Ovary (tissue), 9 donors: ENCODE measurements around the gene INTS6. TPM values are rescaled to one million over a fixed set of nuclear protein-coding genes. Genes with fewer than 3 reads are reported as not detected.

Experiments
- DNase-seq, 5 donors: peaks; one replicate each; pipeline ENCODE4 v3.0.0-alpha.2; 2019 to 2020
- H3K27ac ChIP-seq, 2 donors: fragments of 200-600 bp; one replicate each; pipeline versions ENCODE4 v1.5.1 to v1.8.0; 2019 to 2022
- H3K27me3 ChIP-seq: fragments of 200-600 bp; one replicate; pipeline ENCODE4 v1.8.0; 2022
- H3K36me3 ChIP-seq: fragments of 200-600 bp; sonication (generic); one replicate; pipeline ENCODE4 v1.5.1; 2019
- H3K4me1 ChIP-seq: one replicate; pipeline ENCODE4 v1.8.1; 2013; ENCODE audit warnings: mild to moderate bottlenecking, moderate library complexity; ENCODE audit not compliant: insufficient read depth
- H3K4me3 ChIP-seq: fragments of 200-600 bp; sonication (generic); one replicate; pipeline ENCODE4 v1.5.1; 2017
- H3K9me3 ChIP-seq, 2 donors: fragments of 200-600 bp in 1 of 2; sonication (generic) in 1 of 2; one replicate each; pipeline versions ENCODE4 v1.5.1 to v1.8.1; 2013 to 2019; ENCODE audit warnings: mild to moderate bottlenecking in 1 of 2, moderate library complexity in 1 of 2
- CTCF ChIP-seq, 3 donors: fragments of 450-650 bp in 2 of 3; fragments of 200-600 bp in 1 of 3; IDR thresholded peaks; one replicate each; pipeline versions ENCODE4 v1.5.1 to v1.8.0; 2016 to 2022; ENCODE audit warnings: antibody characterized with exemption in 3 of 3, mild to moderate bottlenecking in 1 of 3
- EP300 ChIP-seq: sonication (generic); formaldehyde crosslinking; IDR thresholded peaks from one replicate; pipeline ENCODE4 v1.6.1; 2017; ENCODE audit warnings: antibody characterized with exemption
- POLR2A ChIP-seq: fragments of 450-650 bp; IDR thresholded peaks from one replicate; pipeline ENCODE4 v1.6.1; 2017; ENCODE audit warnings: antibody characterized with exemption, mild to moderate bottlenecking, moderate library complexity
- WGBS, 3 donors: extraction: QIAGEN DNeasy Blood & Tissue Kit in 1 of 3; methylation state at CpG; one replicate each; pipeline versions ENCODE4 v1.1.5 to v1.1.7; 2013 to 2017; 5-methylcytosine and 5-hydroxymethylcytosine counted together
- intact Hi-C, 4 donors: fragments of 100-400 bp; cut with DNase I; formaldehyde crosslinking; loops; one replicate each; pipeline versions ENCODE4 v1.11.0 to v1.15.1; 2022 to 2023
- polyA plus RNA-seq, 2 donors: library from polyadenylated mRNA; stranded (reverse); fragments of 200-250 nt in 1 of 2; fragments of 350-450 nt in 1 of 2; fragmentation: Illumina TruSeq in 1 of 2; extraction: RNeasy Lipid Tissue Mini Kit (QIAGEN cat#74804) in 1 of 2; gene quantifications; one replicate each; pipeline ENCODE4 v1.2.3, GENCODE V29; 2013 to 2014
- total RNA-seq, 7 donors: library from RNA; depleted of rRNA in 2 of 7; stranded (reverse); fragments of >200 nt in 2 of 7; fragmentation: NEBNext Ultra II Directional in 3 of 7; extraction: Animal tissue kit (Norgen Biotek cat#: 25700) in 3 of 7; gene quantifications; one replicate each; pipeline versions ENCODE4 v1.1.0 to v1.2.4, GENCODE V29; 2016 to 2023
- donor health status: DM: no; HTN: no; CAD: no; lungs with moderate emphysema.
- donor health status: DM: no; HTN: no; CAD: no.
- donor health status: Bipolar disorder and iron deficiency.
- donor health status: DM: yes; HTN: yes; CAD: no.
- donor health status: DM: no; HTN: no; CAD: no.
- donor health status: DM: yes; HTN: yes; CAD: no.

INTS6 gene
- total and polyA plus RNA-seq, 9 donors, result 11.2 to 38.9 (median 29.2) TPM

- TF ChIP-seq EP300 (no peak), CTCF (IDR thresholded peaks at IDR 0.05) (no peak), POLR2A (no peak)
- 52 to 69% (median 53%) methylated on average over 4 of the region's 4 CpGs for WGBS, 3 donors
- Histone ChIP-seq H3K4me1 (no peaks in the 10 kb centered on the region), H3K9me3 (no peaks in the 10 kb centered on the region), H3K27me3 (no peaks in the 10 kb centered on the region), H3K36me3 (no peaks in the 10 kb centered on the region), H3K4me3 (no peak overlapping the region), H3K27ac (no peak overlapping the region)
- intact Hi-C loops, result no loop called here
- DNase-seq, result no peak
These were observed 110.1 kb downstream of the INTS6 start for GRCh38 chr13:51342706-51343105.

GRCh38 chr13:51341791-51342190, 111.0 kb downstream of the INTS6 start:
- H3K4me1 ChIP-seq, result no peaks in the 10 kb centered on the region
- 98% methylated on average over 4 of the region's 4 CpGs for WGBS, 3 donors
- no peak for TF ChIP-seq CTCF (IDR thresholded peaks at IDR 0.05)
- TF ChIP-seq EP300, result no peak
- no peak for TF ChIP-seq POLR2A
- intact Hi-C loops, result no loop called here
- no peak overlapping the region for H3K27ac ChIP-seq
- H3K27me3 ChIP-seq, result no peaks in the 10 kb centered on the region
- no peaks in the 10 kb centered on the region for H3K36me3 ChIP-seq
- H3K9me3 ChIP-seq, result no peaks in the 10 kb centered on the region
- DNase-seq, result no peak
- H3K4me3 ChIP-seq, result no peak overlapping the region

GRCh38 chr13:51341232-51341631, 111.6 kb downstream of the INTS6 start:
- Histone ChIP-seq H3K4me1 (no peaks in the 10 kb centered on the region), H3K4me3 (no peak overlapping the region), H3K36me3 (no peaks in the 10 kb centered on the region), H3K27ac (no peak overlapping the region), H3K9me3 (no peaks in the 10 kb centered on the region), H3K27me3 (no peaks in the 10 kb centered on the region)
- intact Hi-C loops, result no loop called here
- TF ChIP-seq CTCF (IDR thresholded peaks at IDR 0.05) (no peak), EP300 (no peak), POLR2A (no peak)
- no peak for DNase-seq
- 70 to 83% (median 71%) methylated on average over 2 of the region's 2 CpGs for WGBS, 3 donors

GRCh38 chr13:51339952-51340732, 112.7 kb downstream of the INTS6 start:
- DNase-seq, result no peak
- H3K9me3 ChIP-seq, result no peaks in the 10 kb centered on the region
- no peak overlapping the region for H3K4me3 ChIP-seq
- H3K27me3 ChIP-seq, result no peaks in the 10 kb centered on the region
- 50 to 69% (median 55%) methylated on average over 4 of the region's 4 CpGs for WGBS, 3 donors
- TF ChIP-seq POLR2A (no peak), CTCF (IDR thresholded peaks at IDR 0.05) (no peak), EP300 (no peak)
- H3K27ac ChIP-seq, result no peak overlapping the region
- no peaks in the 10 kb centered on the region for H3K36me3 ChIP-seq
- intact Hi-C loops, result no loop called here
- no peaks in the 10 kb centered on the region for H3K4me1 ChIP-seq
